ENCODE results near the gene NCOA6.

GRCh38 chr20:34852298-34852697, 26.8 kb upstream of the NCOA6 start:
- TF ChIP-seq EZH2 (optimal IDR thresholded peaks at IDR 0.05; ENCODE audit: low read depth, low read length) (no peak), EZH2phosphoT487 (IDR thresholded peaks at IDR 0.05; ENCODE audit: low read length) (no peak)
- TF ChIP-seq, protein P1, sequence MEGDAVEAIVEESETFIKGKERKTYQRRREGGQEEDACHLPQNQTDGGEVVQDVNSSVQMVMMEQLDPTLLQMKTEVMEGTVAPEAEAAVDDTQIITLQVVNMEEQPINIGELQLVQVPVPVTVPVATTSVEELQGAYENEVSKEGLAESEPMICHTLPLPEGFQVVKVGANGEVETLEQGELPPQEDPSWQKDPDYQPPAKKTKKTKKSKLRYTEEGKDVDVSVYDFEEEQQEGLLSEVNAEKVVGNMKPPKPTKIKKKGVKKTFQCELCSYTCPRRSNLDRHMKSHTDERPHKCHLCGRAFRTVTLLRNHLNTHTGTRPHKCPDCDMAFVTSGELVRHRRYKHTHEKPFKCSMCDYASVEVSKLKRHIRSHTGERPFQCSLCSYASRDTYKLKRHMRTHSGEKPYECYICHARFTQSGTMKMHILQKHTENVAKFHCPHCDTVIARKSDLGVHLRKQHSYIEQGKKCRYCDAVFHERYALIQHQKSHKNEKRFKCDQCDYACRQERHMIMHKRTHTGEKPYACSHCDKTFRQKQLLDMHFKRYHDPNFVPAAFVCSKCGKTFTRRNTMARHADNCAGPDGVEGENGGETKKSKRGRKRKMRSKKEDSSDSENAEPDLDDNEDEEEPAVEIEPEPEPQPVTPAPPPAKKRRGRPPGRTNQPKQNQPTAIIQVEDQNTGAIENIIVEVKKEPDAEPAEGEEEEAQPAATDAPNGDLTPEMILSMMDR (IDR thresholded peaks at IDR 0.05; ENCODE audit: low read length), result no peak

Measured in MM.1S (cell line).